Fibroblast of gingiva (primary cell): ENCODE results near the gene STX4.

ENCODE experiments used
- DNase-seq: peaks from one replicate; pipeline ENCODE4 v3.0.0-alpha.2; 2011; ENCODE audit warnings: low read depth

The STX4 gene

DNA sequence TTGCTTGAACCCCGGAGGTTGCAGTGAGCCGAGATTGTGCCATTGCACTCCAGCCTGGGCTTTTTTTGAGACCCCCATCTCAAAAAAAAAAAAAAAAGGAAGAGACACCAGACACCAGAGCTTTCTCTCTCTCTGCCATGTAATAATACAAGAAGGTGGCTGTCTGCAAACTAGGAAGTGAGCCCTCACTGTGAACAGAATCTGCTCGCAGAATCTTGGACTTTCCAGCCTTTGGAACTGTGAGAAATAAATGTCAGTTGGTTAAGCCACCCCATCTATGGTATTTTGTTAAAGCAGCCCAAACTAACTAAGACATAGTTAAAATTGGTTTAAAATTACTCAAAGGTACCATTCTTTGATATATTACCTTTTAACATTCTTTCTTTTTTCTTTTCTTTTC is 12.8 kb upstream of the STX4 start:
- no peak for DNase-seq

GRCh38 chr16:31022544-31023251 is 10.7 kb upstream of the STX4 start:
- no peak for DNase-seq

GRCh38 chr16:31023252-31023602 is 10.1 kb upstream of the STX4 start:
- no peak for DNase-seq

GRCh38 chr16:31023627-31024226 is 9.6 kb upstream of the STX4 start:
- no peak for DNase-seq

GRCh38 chr16:31025339-31025738 is 8.0 kb upstream of the STX4 start:
- DNase-seq: no peak

- no peak for DNase-seq
Measured at GRCh38 chr16:31029272-31029671, 4.1 kb upstream of the STX4 start.

DNA sequence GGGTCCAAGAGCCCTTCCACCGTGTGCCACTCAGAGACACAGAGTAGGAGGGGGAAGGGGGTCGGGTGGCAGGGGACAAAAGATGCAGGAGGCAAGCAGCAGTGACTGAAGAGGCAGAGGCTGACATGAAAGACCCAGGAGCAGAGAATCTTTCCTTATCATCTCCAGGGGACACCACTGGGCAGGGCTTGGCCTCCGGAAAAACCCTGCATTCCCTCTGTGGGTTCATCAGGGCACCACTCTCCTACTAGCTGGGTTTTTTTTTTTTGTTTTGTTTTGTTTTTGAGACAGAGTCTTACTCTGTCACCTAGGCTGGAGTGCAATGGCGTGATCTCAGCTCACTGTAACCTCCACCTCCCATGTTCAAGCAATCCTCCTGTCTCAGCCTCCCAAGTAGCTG is 2.1 kb upstream of the STX4 start:
- no peak for DNase-seq

- DNase-seq: peak; percentile 66
Measured at GRCh38 chr16:31033709-31034492, 543 bp downstream of the STX4 start.

GRCh38 chr16:31036691-31037090 is 3.3 kb downstream of the STX4 start:
- no peak for DNase-seq

- DNase-seq: no peak
Measured at GRCh38 chr16:31038993-31039392, 5.6 kb downstream of the STX4 start.

GRCh38 chr16:31042866-31043265 is 9.5 kb downstream of the STX4 start:
- no peak for DNase-seq

DNA sequence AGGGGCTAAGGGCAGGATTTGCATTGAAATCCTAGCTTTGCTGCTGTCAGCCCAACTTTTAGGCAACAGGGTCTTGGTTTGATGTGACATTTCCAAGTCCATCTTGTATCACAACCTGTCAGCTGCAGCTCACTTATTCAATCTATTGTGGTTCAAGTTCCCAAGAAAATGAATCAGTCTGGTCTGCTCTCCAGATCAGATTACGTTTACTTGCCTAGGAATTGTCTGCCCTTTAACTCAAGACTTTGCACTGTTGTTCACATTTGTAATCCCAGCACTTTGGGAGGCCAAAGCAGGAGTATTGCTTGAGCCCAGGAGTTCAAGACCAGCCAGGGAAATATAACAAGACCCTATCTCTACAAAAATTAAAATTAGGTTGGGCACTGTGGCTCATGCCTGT is 10.0 kb downstream of the STX4 start:
- peak; percentile 13 for DNase-seq

DNA sequence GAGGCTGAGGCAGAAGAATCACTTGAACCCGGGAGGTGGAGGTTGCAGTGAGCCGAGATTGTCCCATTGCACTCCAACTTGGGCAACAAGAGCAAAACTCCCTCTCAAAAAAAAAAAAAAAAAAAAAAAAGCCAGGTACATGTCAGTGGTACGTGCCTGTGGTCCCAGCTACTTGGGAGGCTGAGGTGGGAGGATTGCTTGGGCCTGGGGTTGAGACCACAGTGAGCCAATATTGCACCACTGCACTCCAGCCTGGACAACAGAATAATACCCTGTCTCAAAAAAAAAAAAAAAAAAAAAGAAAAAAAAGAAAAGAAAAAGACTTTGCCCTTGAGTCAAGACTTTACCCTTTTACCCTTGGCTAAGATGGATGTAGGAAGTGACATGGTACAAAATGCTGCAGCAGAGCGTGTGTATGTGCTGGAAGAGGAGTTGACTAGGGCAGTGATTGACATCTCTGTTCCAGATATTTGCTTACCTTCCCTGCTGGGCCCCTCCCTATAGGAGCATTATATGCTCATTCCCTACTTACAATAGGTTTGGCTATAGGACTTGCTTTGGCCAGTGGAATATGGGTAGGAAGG is 10.6 kb downstream of the STX4 start:
- no peak for DNase-seq

DNA sequence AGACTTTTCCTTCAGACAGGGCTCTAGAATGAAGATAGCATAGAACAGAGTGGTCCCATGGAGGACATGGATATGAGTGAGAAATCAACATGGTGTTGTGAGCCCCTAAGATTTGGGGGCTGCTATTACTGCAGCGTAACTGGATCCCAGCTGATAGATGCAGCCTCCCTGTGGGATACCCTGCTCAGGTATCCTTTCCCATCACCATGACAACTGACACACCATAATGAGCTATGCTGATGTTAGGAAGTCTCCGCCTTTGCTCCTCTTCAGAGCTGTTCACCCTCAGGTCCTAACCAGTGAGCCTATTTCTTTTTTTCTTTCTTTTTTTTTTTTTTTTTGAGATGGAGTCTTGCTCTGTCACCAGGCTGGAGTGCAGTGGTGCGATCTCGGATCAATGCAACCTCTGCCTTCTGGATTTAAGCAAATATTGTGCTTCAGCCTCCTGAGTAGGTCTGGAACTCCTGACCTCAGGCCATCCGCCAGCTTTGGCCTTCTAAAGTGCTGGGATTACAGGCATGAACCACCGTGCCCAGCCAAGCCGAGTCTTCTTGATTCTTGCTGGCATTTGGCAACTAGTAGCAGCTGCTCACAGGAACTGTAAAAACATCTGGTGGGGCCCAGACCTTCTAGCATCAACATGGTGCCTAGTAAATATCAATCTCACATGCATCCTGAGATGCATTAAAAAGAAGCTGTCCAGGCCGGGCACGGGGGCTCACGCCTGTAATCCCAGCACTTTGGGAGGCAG is 17.1 kb downstream of the STX4 start:
- DNase-seq: peak; percentile 67

DNA sequence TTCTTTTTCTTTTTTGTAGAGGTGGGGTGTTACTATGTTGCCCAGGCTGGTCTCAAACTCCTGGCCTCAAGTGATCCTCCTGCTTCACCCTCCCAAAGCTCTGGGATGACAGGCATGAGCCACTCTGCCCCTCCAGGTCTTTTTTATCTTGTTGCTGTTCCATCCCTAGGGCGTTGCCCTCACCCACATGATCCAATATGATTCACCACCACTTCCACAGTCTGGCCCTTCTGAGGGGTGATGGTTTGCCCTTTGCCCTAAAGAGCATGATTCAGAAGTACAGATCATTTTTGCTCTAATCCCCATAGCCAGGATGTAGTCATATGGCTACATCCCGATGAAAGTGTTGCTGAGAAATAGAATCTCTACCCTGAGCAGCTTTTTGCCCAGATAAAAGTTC is 18.8 kb downstream of the STX4 start:
- DNase-seq: peak; percentile 88

DNA sequence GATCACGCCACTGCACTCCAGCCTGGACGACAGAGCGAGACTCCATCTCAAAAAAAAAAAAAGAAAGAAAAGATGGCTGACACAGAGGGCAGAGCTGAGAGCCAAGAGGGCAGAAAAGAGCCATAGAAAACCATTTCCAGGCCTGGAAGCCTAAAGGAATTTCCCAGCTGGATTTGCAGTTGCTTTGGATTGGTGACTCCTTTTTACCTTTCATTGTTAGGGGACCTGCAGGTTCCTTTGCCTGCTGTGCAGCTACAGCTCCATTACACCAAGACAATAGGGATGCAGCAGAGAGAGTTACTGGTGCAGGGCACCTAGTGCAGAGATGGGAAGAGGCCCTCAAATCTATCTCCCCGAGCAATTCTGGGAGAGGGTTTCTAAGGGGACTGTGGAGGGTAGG is 22.3 kb downstream of the STX4 start:
- no peak for DNase-seq

DNA sequence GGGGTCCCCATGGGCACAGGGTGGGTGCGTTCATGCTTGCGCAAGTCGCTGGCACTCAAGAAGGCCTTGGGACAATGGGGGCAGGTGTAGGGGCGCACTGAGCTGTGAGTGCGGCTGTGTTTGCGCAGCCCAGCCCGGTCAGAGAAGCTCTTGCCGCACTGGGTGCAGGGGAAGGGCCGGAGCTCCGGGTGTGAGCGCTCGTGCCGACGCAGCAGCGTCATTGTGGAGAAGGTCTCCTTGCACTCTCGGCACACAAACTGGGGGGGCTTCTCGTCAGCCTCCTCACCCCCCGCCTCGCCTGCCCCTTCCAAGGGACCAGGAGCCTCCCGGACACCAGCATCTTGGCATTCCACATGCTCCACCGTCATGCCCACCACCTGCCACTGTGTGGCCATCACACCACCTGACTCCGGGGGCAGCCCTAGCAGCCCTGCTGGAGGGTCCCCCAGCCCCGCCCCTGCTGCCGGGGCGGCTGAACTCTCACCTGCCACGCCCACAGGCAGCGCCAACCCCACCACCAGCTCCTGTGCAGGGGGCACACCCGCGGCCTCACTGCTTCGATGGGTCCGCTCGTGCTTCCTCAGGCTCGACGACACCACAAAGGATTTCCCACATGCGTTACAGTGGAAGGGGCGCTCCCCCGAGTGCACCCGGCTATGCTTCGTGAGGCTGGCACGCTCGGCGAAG is 27.9 kb downstream of the STX4 start:
- DNase-seq: no peak

GRCh38 chr16:31061813-31062440 is 28.6 kb downstream of the STX4 start:
- DNase-seq: no peak

DNA sequence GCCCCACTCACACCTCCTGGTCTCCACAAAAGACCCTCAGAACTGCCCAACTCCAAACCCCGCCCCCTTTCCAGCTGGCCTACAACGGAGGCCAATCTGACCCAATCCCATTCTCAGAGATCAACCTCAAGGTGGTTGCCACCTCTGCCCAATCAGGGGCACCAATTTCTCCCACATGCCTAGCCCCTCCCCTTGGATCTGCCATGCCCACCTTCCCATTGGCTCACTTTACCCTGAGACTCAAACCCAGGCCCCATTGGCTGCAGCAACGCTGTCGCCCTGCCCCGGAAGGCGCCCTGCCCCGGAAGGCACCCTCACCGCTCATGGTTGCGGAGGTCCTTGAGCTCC is 30.1 kb downstream of the STX4 start:
- no peak for DNase-seq

DNA sequence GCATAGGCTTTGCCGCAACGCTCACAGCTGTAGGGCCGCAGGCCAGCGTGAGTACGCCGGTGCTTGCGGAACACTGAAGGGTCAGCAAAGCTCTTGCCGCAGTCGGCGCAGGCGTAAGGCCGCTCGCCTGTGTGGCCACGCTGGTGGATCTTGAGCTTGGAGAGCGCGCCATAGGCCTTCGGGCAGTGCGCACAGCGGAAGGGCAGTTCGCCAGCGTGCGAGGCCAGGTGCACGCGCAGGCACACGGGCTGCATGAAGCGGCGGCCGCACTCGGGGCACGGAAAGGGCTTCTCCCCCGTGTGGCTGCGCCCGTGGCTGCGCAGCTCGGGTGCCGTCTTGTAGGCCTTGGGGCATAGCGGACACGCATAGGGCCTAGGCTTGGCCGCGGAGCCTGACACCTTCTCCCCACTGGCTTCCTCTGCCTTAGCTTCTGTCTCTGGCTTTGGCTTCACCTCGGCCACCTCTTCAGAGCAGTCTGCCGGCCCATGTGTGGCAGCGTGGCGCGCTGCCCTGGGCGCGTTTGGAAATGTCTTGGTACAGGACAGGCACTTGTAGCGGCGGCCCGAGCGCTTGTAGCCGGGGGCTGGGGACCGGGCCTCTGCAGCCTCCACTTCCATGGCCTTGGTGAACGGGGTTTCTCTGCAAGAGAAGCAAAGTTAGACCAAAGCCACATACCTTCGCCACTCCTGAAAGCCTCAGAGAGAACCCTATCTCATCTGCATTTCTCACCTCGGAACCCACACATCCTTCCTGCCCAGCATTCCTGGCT is 30.7 kb downstream of the STX4 start:
- DNase-seq: no peak
